NCI-H748 treated with DMSO at 0.1 percent for 48 hours (cell line): Measurements from ENCODE around the gene TPO.
"Not testable (repeated sequence)": the region's sequence is repeated elsewhere in the genome, so short reads cannot be mapped to it uniquely, and the experiment has no call there.

ENCODE experiments used
- DNase-seq: peaks from one replicate; lab custom pipeline; 2025; lab: John Stamatoyannopoulos, UW

The TPO gene

GRCh38 chr2:1502891-1503304, 89.6 kb downstream of the TPO start:
- no peak for DNase-seq

- DNase-seq: no peak
Measured at GRCh38 chr2:1503471-1504310, 90.4 kb downstream of the TPO start.

- DNase-seq: no peak
Measured at GRCh38 chr2:1504311-1504750, 91.1 kb downstream of the TPO start.

- DNase-seq: no peak
Measured at GRCh38 chr2:1505031-1505441, 91.8 kb downstream of the TPO start.

GRCh38 chr2:1509271-1510065, 96.2 kb downstream of the TPO start:
- no peak for DNase-seq

GRCh38 chr2:1510176-1510575, 96.9 kb downstream of the TPO start:
- DNase-seq: no peak

- DNase-seq: no peak
Measured at GRCh38 chr2:1511455-1511854, 98.2 kb downstream of the TPO start.

- no peak for DNase-seq
Measured at GRCh38 chr2:1512321-1513289, 99.3 kb downstream of the TPO start.

GRCh38 chr2:1514391-1515072, 101.3 kb downstream of the TPO start:
- no peak for DNase-seq

- no peak for DNase-seq
Measured at GRCh38 chr2:1515073-1515430, 101.8 kb downstream of the TPO start.

- no peak for DNase-seq
Measured at GRCh38 chr2:1515986-1516797, 102.9 kb downstream of the TPO start.

GRCh38 chr2:1516798-1517060, 103.5 kb downstream of the TPO start:
- DNase-seq: no peak

GRCh38 chr2:1517291-1517690, 104.0 kb downstream of the TPO start:
- DNase-seq: not testable (repeated sequence)

GRCh38 chr2:1517786-1518185, 104.5 kb downstream of the TPO start:
- DNase-seq: no peak

- no peak for DNase-seq
Measured at GRCh38 chr2:1518331-1518803, 105.1 kb downstream of the TPO start.

GRCh38 chr2:1518867-1519530, 105.7 kb downstream of the TPO start:
- no peak for DNase-seq

GRCh38 chr2:1521191-1521877, 108.1 kb downstream of the TPO start:
- no peak for DNase-seq

GRCh38 chr2:1521878-1522830, 108.9 kb downstream of the TPO start:
- DNase-seq: no peak
